HG02870 (cell line): ENCODE data around the gene ADIG.

ENCODE experiments used
- ATAC-seq: cut with Tn5 transposase; IDR thresholded peaks from one replicate; pipeline ENCODE4 v1.9.1; 2021; ENCODE audit warnings: mild to moderate bottlenecking, moderate library complexity; ENCODE audit not compliant: unreplicated experiment

The ADIG gene

DNA sequence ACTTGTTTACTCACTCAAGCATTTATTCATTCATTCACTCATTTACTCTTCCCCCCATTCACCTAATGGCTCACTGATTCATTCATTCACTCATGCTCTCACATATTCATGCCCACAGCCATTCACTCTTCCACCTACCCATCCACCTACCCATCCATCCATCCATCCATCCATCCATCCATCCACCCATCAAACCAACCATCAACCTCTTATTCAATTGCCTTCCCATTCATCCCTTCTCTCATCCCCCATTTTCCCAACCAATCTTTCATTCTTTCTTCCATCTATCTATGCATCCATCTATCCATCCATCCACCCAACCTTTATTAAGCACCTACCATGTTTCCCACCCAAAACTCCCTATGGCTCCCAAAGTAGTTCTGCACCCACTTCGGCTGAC is 19.1 kb downstream of the ADIG start:
- ATAC-seq, result no peak

DNA sequence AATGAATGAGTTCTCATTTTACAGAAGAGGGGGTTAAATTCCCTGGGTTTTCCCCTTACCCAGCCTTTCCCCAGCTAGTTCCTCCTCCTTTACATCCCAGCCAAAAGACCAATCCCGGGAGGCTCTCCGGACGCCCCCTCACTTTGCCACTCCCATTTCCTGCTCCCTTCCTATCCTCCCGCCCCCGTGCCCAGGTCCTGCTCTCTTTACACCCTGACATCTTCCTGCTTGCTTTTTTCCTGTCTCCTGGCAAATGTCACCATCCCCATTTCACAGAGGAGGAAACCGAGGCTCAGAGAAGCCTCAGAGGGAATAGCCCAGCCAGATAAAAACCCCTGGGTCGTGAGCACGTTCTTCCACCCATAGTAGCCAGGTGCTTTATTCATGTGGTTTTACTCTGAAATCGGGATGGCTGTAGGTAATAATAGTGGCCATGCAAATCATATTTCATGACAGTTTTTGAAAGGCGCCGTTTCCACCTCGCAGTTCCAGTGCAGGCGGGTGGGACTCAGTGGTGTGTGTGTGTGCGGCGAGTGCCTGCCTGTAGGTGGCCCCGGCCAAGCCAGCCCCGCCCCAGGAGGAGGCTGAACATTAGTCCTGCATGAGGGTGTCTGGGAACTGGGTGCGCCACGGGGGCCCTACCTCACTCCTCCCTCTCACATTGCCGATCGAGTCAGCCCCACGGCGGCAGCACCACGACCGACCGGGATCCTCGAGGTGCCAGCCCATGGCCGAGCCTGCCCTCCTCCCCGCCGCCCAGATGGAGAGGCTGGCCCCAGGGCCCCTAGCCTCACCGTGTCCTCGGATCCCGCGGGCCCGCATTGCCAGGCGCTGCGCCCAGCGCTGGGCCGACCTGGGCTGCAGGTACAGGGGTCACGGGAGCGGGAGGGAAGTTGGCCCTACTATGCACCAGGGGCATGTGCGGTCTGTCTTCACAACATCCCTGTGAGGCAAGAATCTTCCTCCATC is 20.5 kb downstream of the ADIG start, which contains the start of gene ARHGAP40:
TSS of gene ARHGAP40 (plus strand) at position 594 of the 969 bp plus-strand sequence.
- ATAC-seq, result no peak

GRCh38 chr20:38602185-38602581 is 21.2 kb downstream of the ADIG start:
- ATAC-seq, result no peak

DNA sequence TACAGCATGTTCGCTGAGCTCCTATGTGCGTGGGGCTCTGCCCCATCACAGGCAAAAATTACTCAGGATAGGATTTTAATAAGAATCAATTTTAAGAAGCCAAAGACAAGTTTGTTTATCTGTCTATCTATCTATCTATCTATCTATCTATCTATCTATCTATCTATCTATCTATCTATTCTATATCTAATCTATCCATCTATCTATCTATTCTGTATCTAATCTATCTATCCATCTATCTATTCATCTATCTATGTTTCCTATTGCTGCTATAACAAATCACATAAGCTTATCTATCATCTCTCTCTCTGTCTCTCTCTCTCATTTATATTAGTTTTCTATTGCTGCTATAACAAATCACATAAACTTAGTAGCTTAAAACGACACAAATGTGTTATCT is 22.3 kb downstream of the ADIG start:
- ATAC-seq, result no peak

GRCh38 chr20:38604873-38605303 is 23.9 kb downstream of the ADIG start:
- no peak for ATAC-seq

- ATAC-seq, result no peak
Observed at GRCh38 chr20:38607351-38607750, 26.4 kb downstream of the ADIG start.

- no peak for ATAC-seq
Observed at GRCh38 chr20:38608188-38608587, 27.2 kb downstream of the ADIG start.

- no peak for ATAC-seq
Observed at GRCh38 chr20:38609815-38610214, 28.8 kb downstream of the ADIG start.

- ATAC-seq, result no peak
Observed at GRCh38 chr20:38610521-38610920, 29.5 kb downstream of the ADIG start.

- ATAC-seq, result no peak
Observed at GRCh38 chr20:38612751-38613515, 31.9 kb downstream of the ADIG start.

DNA sequence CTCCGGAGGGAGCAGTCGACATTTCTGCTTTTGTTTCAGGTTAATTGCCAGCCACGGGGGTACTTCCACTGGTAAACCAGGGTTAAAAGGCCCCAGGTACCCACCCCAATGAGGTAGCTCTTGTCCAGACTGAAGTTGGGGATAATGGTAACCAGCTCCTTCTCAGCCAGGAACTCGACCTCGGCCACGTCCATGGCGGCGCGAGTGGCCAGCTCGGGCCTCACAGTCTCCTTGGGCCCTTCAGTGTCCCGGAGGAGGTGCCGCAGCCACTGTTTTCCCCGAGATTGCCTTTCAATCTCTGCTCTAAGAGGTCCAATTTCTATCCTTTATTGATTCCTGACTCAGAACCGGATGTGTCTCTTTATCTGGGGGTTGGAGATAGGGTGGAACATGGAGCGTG is 34.3 kb downstream of the ADIG start:
- ATAC-seq, result no peak

DNA sequence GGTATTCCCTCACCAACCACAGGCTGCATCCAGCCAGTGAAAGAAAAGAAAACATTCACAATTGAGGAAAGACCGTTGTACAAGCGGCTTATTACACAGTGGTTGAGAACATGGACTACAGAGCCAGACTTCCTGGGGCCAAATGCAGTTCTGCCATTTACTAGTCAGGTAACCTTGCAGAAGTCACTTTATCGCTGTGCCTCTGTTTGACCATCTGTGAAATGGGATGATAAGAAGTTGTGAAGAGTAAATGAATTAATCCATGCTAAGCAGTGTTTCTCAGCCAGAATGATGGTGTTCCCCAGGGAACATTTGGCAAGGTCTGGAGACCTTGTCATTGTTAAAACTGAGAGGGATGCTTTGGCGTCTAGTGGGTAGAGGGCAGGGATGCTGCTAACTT is 35.5 kb downstream of the ADIG start:
- ATAC-seq, result no peak

DNA sequence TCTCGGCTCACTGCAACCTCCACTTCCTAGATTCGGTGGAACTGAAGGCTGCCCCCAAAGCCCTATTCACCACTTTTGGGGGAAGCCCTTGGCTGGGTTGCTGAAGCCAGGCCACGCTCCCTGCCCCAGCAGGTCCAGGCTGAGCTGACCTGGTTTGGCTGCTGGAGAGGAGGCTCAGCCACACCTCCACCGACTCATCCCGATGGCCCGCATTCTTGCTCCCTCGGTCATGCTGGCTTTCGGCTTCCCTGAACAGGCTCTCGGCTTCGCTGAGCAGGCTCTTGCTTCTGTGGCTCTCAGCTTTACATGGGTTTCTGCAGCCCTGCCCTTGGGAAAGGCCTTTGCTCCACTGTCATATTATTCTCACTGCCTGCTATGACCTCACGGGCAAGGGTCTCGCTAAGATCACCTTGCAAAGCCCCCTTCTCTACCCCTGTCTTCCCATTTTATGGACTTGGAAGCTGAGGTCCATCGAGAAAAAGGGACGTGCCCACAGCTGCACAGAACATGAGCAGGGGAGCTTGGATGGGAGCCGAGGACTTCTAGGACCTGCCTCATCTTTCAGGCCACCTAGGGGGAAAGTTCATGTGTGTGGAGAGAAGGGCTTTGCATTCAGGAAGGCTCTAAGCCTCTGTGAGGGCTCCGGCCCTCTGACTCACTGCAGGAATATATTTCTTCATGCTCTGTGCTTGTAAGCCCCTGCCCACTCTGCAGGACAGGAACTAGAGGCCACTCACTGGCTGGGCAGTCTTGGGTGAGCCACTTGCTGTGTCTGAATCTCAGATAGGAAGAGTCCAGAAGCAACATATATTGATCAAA is 36.2 kb downstream of the ADIG start:
- no peak for ATAC-seq

DNA sequence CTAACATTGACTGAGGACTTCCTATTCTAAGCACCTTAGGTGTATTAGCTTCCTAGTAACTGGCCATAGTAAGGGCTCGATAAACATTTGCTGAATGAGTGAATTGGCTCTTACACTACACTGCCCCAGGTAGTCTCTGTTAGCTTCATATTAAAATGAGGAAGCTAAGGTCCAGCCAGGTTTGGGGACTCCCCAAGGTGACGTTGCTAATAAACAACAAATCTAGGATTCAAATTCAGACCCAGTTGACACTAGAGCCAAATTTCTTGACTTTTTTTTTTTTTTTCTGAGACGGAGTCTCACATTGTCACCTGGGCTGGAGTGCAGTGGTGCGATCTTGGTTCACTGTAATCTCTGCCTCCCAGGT is 36.8 kb downstream of the ADIG start:
- ATAC-seq, result no peak

GRCh38 chr20:38620441-38620840 is 39.4 kb downstream of the ADIG start:
- ATAC-seq, result no peak

- no peak for ATAC-seq
Observed at GRCh38 chr20:38623061-38623460, 42.1 kb downstream of the ADIG start.

GRCh38 chr20:38624084-38624483 is 43.1 kb downstream of the ADIG start:
- no peak for ATAC-seq

GRCh38 chr20:38625896-38626295 is 44.9 kb downstream of the ADIG start:
- ATAC-seq, result no peak

DNA sequence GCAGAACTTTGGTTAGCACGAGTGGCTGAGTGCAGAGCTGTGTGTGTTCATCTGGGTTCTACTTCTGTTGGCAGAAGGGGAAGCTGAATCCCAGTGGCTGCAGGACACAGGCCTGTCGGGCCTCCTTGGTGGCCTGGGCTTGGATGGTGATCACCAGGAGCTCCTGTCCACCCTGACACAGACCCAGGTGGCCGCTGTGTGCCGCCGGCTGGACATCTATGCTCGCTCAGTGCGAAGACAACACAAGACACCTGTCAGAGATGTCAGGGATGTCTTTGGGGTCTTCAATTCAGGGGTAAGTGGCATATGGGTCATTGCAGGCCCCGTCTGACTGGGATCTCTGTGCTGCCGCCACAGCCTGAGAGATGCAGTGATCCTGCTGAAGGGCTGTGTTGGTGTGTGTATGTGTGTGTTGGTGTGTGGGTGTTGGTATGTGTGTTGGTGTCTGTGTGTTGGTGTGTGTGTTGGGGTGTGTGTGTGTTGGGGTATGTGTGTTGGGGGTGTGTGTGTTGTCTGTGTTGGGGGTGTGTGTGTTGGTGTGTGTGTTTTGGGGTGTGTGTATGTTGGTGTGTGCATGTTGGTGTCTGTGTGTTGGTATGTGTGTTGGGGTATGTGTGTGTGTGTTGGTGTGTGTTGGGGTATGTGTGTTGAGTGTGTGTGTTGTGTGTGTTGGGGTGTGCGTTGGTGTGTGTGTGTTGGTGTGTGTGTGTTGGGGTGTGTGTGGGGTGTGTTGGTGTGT is 46.1 kb downstream of the ADIG start:
- no peak for ATAC-seq
